Liver (tissue), 3 donors: ENCODE results near the gene PHLPP1.

ENCODE experiments used
- GABPA ChIP-seq, 2 donors: IDR thresholded peaks in 1 of 2; conservative IDR thresholded peaks in 1 of 2; 2 replicates each; pipeline ENCODE4 v1.6.1; 2016; ENCODE audit warnings: antibody characterized with exemption in 2 of 2, mild to moderate bottlenecking in 1 of 2, moderate library complexity in 1 of 2
- MAX ChIP-seq: IDR thresholded peaks from 2 replicates; pipeline ENCODE4 v1.6.1; 2016; ENCODE audit warnings: antibody characterized with exemption
- RAD21 ChIP-seq, 2 donors: IDR thresholded peaks; 2 replicates each; pipeline ENCODE4 v1.6.1; 2016; ENCODE audit warnings: antibody characterized with exemption in 2 of 2, mild to moderate bottlenecking in 2 of 2
- RXRA ChIP-seq, 2 donors: IDR thresholded peaks; 2 replicates each; pipeline ENCODE4 v1.6.1; 2017 to 2018; ENCODE audit warnings: antibody characterized with exemption in 2 of 2, mild to moderate bottlenecking in 1 of 2
- TAF1 ChIP-seq: conservative IDR thresholded peaks from 2 replicates; pipeline ENCODE4 v1.6.1; 2016; ENCODE audit warnings: antibody characterized with exemption, mild to moderate bottlenecking
- TF ChIP-seq, protein P1 (sequence below): fragments of 150-350 bp; IDR thresholded peaks from 2 replicates; pipeline ENCODE4 v1.5.1; 2017; ENCODE audit warnings: improper control_type of control experiment, low read depth, low read length; ENCODE audit not compliant: missing input control
- donor health status: healthy.
- donor health status: healthy.

DNA sequence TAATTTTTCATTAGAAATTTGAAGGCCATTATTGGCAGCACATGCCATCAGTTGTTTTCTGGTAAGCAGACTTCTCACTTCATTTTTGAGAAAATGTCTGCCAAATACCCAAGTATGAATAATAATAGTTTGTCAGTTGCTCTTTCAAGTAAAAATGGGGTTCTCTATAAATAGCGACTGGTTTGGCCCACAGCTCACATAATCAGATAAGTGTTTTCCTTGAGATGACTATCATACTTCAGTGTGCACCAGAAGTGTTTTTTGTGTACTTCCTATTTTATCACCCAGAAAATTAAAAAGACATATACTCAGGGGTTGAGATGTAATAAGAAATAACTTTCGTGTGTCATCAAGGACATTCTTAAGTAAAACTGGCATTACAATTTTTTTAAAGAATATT lies 147.1 kb downstream of the PHLPP1 start:
- TF ChIP-seq MAX, result no peak
- TF ChIP-seq, protein P1, sequence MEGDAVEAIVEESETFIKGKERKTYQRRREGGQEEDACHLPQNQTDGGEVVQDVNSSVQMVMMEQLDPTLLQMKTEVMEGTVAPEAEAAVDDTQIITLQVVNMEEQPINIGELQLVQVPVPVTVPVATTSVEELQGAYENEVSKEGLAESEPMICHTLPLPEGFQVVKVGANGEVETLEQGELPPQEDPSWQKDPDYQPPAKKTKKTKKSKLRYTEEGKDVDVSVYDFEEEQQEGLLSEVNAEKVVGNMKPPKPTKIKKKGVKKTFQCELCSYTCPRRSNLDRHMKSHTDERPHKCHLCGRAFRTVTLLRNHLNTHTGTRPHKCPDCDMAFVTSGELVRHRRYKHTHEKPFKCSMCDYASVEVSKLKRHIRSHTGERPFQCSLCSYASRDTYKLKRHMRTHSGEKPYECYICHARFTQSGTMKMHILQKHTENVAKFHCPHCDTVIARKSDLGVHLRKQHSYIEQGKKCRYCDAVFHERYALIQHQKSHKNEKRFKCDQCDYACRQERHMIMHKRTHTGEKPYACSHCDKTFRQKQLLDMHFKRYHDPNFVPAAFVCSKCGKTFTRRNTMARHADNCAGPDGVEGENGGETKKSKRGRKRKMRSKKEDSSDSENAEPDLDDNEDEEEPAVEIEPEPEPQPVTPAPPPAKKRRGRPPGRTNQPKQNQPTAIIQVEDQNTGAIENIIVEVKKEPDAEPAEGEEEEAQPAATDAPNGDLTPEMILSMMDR, result no peak
- no peak for TF ChIP-seq RXRA (IDR thresholded peaks at IDR 0.05)
- TF ChIP-seq RAD21 (IDR thresholded peaks at IDR 0.05), result no peak
- no peak for TF ChIP-seq TAF1
- no peak for TF ChIP-seq GABPA (IDR thresholded peaks at IDR 0.05 in 1 of 2, conservative IDR thresholded peaks at IDR 0.05 in 1 of 2)
